ENCODE measurements around the gene TMEM100.

DNA sequence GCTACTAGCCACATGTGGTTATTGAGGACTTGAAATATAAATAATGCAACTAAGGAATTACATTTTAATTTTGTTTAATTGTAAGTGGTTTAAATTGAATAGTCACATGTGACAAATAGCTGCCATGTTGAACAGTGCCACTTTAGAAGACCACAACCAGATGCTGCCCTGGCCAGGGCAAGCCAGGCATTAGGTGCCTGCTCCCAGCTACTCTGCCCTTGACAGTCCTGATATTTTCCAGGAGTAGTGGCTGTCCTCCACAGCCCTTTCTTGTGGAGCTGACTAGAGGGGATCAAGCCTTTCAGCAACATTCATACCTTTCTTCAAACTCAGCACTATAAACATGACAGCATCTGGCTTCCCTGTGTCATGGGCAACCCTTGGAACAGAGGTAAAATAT is 31.0 kb downstream of the TMEM100 start:
- TF ChIP-seq POLR2A (IDR thresholded peaks at IDR 0.05): no peak
- TF ChIP-seq, protein P1, sequence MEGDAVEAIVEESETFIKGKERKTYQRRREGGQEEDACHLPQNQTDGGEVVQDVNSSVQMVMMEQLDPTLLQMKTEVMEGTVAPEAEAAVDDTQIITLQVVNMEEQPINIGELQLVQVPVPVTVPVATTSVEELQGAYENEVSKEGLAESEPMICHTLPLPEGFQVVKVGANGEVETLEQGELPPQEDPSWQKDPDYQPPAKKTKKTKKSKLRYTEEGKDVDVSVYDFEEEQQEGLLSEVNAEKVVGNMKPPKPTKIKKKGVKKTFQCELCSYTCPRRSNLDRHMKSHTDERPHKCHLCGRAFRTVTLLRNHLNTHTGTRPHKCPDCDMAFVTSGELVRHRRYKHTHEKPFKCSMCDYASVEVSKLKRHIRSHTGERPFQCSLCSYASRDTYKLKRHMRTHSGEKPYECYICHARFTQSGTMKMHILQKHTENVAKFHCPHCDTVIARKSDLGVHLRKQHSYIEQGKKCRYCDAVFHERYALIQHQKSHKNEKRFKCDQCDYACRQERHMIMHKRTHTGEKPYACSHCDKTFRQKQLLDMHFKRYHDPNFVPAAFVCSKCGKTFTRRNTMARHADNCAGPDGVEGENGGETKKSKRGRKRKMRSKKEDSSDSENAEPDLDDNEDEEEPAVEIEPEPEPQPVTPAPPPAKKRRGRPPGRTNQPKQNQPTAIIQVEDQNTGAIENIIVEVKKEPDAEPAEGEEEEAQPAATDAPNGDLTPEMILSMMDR (IDR thresholded peaks at IDR 0.05): no peak
